Right lobe of liver (tissue), 6 donors: ENCODE results near the gene CORO2B. TPM values are rescaled to one million over a fixed set of nuclear protein-coding genes. Genes with fewer than 3 reads are reported as not detected.

Source experiments
- ATAC-seq, 4 donors: fragments of 200-7000 bp; cut with Tn5 transposase; one replicate each; pipeline ENCODE4 v1.9.1; 2020; ENCODE audit warnings: mild to moderate bottlenecking in 4 of 4, moderate library complexity in 4 of 4
- DNase-seq, 3 donors: peaks; one replicate each; pipeline ENCODE4 v3.0.0-alpha.2; 2020
- H3K27ac ChIP-seq, 3 donors: fragments of 200-600 bp; one replicate each; pipeline ENCODE4 v1.8.0; 2022
- H3K27me3 ChIP-seq, 2 donors: fragments of 200-600 bp; one replicate each; pipeline ENCODE4 v1.8.0; 2022
- H3K36me3 ChIP-seq, 4 donors: fragments of 200-600 bp; sonication (generic) in 1 of 4; one replicate each; pipeline versions ENCODE4 v1.5.1 to v1.8.0; 2017 to 2022; ENCODE audit warnings: control low read depth in 1 of 4
- H3K4me1 ChIP-seq, 4 donors: fragments of 200-600 bp; sonication (generic) in 1 of 4; one replicate each; pipeline versions ENCODE4 v1.5.1 to v1.8.0; 2017 to 2022; ENCODE audit warnings: control low read depth in 1 of 4
- H3K4me3 ChIP-seq, 3 donors: fragments of 200-600 bp; one replicate each; pipeline ENCODE4 v1.8.0; 2022
- H3K9me3 ChIP-seq, 4 donors: fragments of 200-600 bp; sonication (generic) in 1 of 4; one replicate each; pipeline versions ENCODE4 v1.5.1 to v1.8.0; 2017 to 2022; ENCODE audit warnings: control low read depth in 1 of 4
- POLR2A ChIP-seq: fragments of 450-650 bp; IDR thresholded peaks from one replicate; pipeline ENCODE4 v1.6.1; 2017; ENCODE audit warnings: antibody characterized with exemption, mild to moderate bottlenecking
- WGBS: methylation state at CpG from one replicate; pipeline ENCODE4 v1.1.6; 2018; ENCODE audit warnings: low coverage, low lambda C conversion rate; ENCODE audit not compliant: insufficient coverage; ENCODE audit errors: missing lambda C conversion rate; 5-methylcytosine and 5-hydroxymethylcytosine counted together
- intact Hi-C, 2 donors: fragments of 100-400 bp; cut with DNase I; formaldehyde crosslinking; loops; one replicate each; pipeline versions ENCODE4 v1.11.2 to v1.14.1; 2022
- total RNA-seq, 6 experiments: library from RNA; depleted of rRNA in 2 of 6; stranded (reverse); fragments of >200 nt in 2 of 6; fragmentation: NEBNext Ultra II Directional in 3 of 6; extraction: Animal tissue kit (Norgen Biotek cat#: 25700) in 3 of 6; gene quantifications; one replicate each; pipeline versions ENCODE4 v1.1.0 to v1.2.4, GENCODE V29; 2016 to 2023
- TF ChIP-seq, protein P1 (sequence below), 4 donors: fragments of 200-600 bp in 3 of 4; fragments of 450-650 bp in 1 of 4; IDR thresholded peaks; one replicate each; pipeline versions ENCODE4 v1.5.1 to v1.8.0; 2016 to 2022; ENCODE audit warnings: antibody characterized with exemption in 4 of 4, mild to moderate bottlenecking in 2 of 4
- donor health status: DM: no; HTN: yes; CAD: no.
- donor health status: DM: no; HTN: no; CAD: no.
- donor health status: DM: no; HTN: no; CAD: no.
- donor health status: DM: no; HTN: yes; CAD: no.
- donor health status: DM: no; HTN: yes; CAD: no.

CORO2B gene
- total RNA-seq, 6 experiments from 2014 or later = 0.18 to 0.68 (median 0.41) TPM

GRCh38 chr15:68590721-68591389 is 12.1 kb downstream of the CORO2B start:
- intact Hi-C loops = no loop called here
- H3K36me3 ChIP-seq = no peaks in the 10 kb centered on the region
- TF ChIP-seq, protein P1, sequence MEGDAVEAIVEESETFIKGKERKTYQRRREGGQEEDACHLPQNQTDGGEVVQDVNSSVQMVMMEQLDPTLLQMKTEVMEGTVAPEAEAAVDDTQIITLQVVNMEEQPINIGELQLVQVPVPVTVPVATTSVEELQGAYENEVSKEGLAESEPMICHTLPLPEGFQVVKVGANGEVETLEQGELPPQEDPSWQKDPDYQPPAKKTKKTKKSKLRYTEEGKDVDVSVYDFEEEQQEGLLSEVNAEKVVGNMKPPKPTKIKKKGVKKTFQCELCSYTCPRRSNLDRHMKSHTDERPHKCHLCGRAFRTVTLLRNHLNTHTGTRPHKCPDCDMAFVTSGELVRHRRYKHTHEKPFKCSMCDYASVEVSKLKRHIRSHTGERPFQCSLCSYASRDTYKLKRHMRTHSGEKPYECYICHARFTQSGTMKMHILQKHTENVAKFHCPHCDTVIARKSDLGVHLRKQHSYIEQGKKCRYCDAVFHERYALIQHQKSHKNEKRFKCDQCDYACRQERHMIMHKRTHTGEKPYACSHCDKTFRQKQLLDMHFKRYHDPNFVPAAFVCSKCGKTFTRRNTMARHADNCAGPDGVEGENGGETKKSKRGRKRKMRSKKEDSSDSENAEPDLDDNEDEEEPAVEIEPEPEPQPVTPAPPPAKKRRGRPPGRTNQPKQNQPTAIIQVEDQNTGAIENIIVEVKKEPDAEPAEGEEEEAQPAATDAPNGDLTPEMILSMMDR (IDR thresholded peaks at IDR 0.05) = no peak
- TF ChIP-seq POLR2A = no peak
- no peaks in the 10 kb centered on the region for H3K9me3 ChIP-seq
- no peaks in the 10 kb centered on the region for H3K27me3 ChIP-seq
- peaks cover 0 to 5% (median 0%) of the 10 kb centered on the region in 4 donors for H3K4me1 ChIP-seq
- no peak for ATAC-seq
- H3K27ac ChIP-seq = no peak overlapping the region
- WGBS = 78% methylated on average over 7 of the region's 9 CpGs
- no peak overlapping the region for H3K4me3 ChIP-seq
- no peak for DNase-seq

DNA sequence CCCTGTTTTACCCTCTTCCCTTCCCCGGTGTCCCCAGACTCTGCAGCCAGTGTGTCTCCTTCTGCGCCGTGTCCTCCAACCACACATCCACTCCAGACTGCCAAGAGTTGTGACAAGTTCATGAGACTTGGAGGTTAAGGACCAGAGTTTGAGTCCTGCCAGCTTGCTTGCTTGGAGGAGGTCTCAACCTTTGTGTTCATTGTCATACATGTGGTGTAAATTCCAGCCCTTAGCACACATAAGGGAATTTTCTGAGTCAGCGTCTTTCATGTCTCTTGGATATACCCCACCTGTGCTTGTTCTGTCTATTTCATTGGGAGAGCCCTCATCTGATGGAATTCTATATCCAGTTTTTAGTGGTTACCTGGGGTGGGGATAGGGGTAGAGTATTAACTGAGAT is 13.3 kb downstream of the CORO2B start:
- 91% methylated on average over 1 of the region's 4 CpGs for WGBS
- H3K4me1 ChIP-seq = peaks cover 0 to 5% (median 0%) of the 10 kb centered on the region in 4 donors
- TF ChIP-seq, protein P1 (IDR thresholded peaks at IDR 0.05) = no peak
- TF ChIP-seq POLR2A = no peak
- no peaks in the 10 kb centered on the region for H3K36me3 ChIP-seq
- no peaks in the 10 kb centered on the region for H3K27me3 ChIP-seq
- H3K9me3 ChIP-seq = no peaks in the 10 kb centered on the region
- no peak overlapping the region for H3K4me3 ChIP-seq
- ATAC-seq = no peak
- intact Hi-C loops = no loop called here
- no peak overlapping the region for H3K27ac ChIP-seq
- DNase-seq = no peak

DNA sequence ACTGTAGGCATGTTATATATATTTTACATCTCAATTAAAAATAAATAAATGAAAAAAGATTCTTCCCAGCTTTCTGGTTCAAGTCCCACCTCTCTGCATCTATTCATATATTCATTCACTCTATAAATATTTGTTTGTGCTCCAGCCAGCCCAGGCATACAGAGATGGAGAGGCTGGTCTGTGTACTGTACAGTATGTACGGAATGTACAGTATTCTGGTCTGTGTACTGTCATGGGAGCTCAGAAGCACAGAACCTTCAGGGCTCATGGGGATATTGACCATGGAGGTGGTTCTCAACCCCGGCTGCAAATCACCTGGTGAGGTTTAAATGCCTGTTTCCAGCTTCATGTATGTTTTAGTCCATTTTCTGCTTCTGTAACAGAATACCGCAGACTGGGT is 13.8 kb downstream of the CORO2B start:
- ATAC-seq (no peak), DNase-seq (no peak)
- no peak overlapping the region for H3K27ac ChIP-seq
- WGBS = 92% methylated on average over 2 of the region's 3 CpGs
- H3K4me3 ChIP-seq = no peak overlapping the region
- H3K27me3 ChIP-seq = no peaks in the 10 kb centered on the region
- H3K4me1 ChIP-seq = peaks cover 0 to 5% (median 0%) of the 10 kb centered on the region in 4 donors
- no peak for TF ChIP-seq POLR2A
- TF ChIP-seq, protein P1 (IDR thresholded peaks at IDR 0.05) = no peak
- no peaks in the 10 kb centered on the region for H3K9me3 ChIP-seq
- H3K36me3 ChIP-seq = no peaks in the 10 kb centered on the region
- intact Hi-C loops = no loop called here

GRCh38 chr15:68593341-68593740 is 14.5 kb downstream of the CORO2B start:
- Histone ChIP-seq H3K9me3 (no peaks in the 10 kb centered on the region), H3K27me3 (no peaks in the 10 kb centered on the region), H3K4me3 (no peak overlapping the region), H3K36me3 (no peaks in the 10 kb centered on the region), H3K27ac (no peak overlapping the region), H3K4me1 (peaks cover 0 to 5% (median 0%) of the 10 kb centered on the region in 4 donors)
- intact Hi-C loops = no loop called here
- TF ChIP-seq, protein P1 (IDR thresholded peaks at IDR 0.05) = no peak
- no peak for TF ChIP-seq POLR2A
- no peak for DNase-seq
- ATAC-seq = no peak
- WGBS = 43% methylated on average over 1 of the region's 1 CpG
